B cell (primary cell): ENCODE results near the gene SHB. TPM values are rescaled to one million over a fixed set of nuclear protein-coding genes. Genes with fewer than 3 reads are reported as not detected.

Source experiments
- ATAC-seq: fragments of 200-7000 bp; cut with Tn5 transposase; one replicate; pipeline ENCODE4 v1.10.0; 2021; ENCODE audit warnings: low read depth, mild to moderate bottlenecking, moderate number of reproducible peaks, moderate library complexity
- CTCF ChIA-PET: fragments of 350-600 bp; sonication (Branson Sonifier 250); formaldehyde crosslinking; loops from one replicate; lab custom pipeline; 2021; ENCODE audit warnings: antibody characterized with exemption, inconsistent platforms; lab: Charles Lee
- POLR2A ChIA-PET: fragments of 350-600 bp; sonication (Branson Sonifier 250); formaldehyde crosslinking; loops from one replicate; lab custom pipeline; 2021; ENCODE audit warnings: antibody characterized with exemption; lab: Charles Lee
- DNase-seq: peaks from one replicate; pipeline ENCODE4 v3.0.0; 2013
- H2AFZ ChIP-seq: 2 replicates; pipeline ENCODE4 v1.6.1; 2012; ENCODE audit warnings: mild to moderate bottlenecking, low read depth, low read length; ENCODE audit not compliant: insufficient read depth, poor library complexity, severe bottlenecking
- H3K27ac ChIP-seq, 2 donors: 1 replicate in 1 of 2; 2 replicates in 1 of 2; pipeline ENCODE4 v1.5.1; 2012 to 2013; ENCODE audit warnings: low read length in 2 of 2, mild to moderate bottlenecking in 2 of 2, moderate library complexity in 1 of 2
- H3K27me3 ChIP-seq, 4 experiments: fragments of 200-600 bp in 1 of 4; sonication (generic) in 1 of 4; replicated peaks in 1 of 4; 1 replicate in 2 of 4; 2 replicates in 2 of 4; pipeline versions ENCODE4 v1.6.1 to v1.7.0; 2013 to 2016; ENCODE audit warnings: low read length in 3 of 4, mild to moderate bottlenecking in 2 of 4, mixed read lengths in 1 of 4, moderate library complexity in 1 of 4; ENCODE audit not compliant: insufficient read depth in 4 of 4, control insufficient read depth in 3 of 4; ENCODE audit errors: control extremely low read depth in 1 of 4
- H3K36me3 ChIP-seq, 2 experiments: replicated peaks in 1 of 2; 1 replicate in 1 of 2; 2 replicates in 1 of 2; pipeline versions ENCODE4 v1.6.1 to v1.7.1; 2013; ENCODE audit warnings: low read length in 1 of 2; ENCODE audit not compliant: insufficient read depth in 2 of 2, control insufficient read depth in 1 of 2; ENCODE audit errors: control extremely low read depth in 1 of 2, extremely low read depth in 1 of 2
- H3K4me1 ChIP-seq, 2 donors: fragments of 200-600 bp in 1 of 2; sonication (generic) in 1 of 2; 1 replicate in 1 of 2; 2 replicates in 1 of 2; pipeline versions ENCODE4 v1.5.1 to v1.6.1; 2013 to 2017; ENCODE audit warnings: low read length in 2 of 2; ENCODE audit not compliant: control insufficient read depth in 2 of 2, insufficient read depth in 2 of 2
- H3K4me2 ChIP-seq: replicated peaks from 2 replicates; pipeline ENCODE3; 2012; ENCODE audit warnings: mild to moderate bottlenecking, low read depth, low read length; ENCODE audit not compliant: poor library complexity, severe bottlenecking
- H3K4me3 ChIP-seq, 5 experiments: fragments of 200-600 bp in 1 of 5; sonication (generic) in 1 of 5; 1 replicate in 3 of 5; 2 replicates in 2 of 5; pipeline versions ENCODE4 v1.5.1 to v1.7.0; 2011 to 2016; ENCODE audit warnings: low read length in 4 of 5, mild to moderate bottlenecking in 4 of 5, low read depth in 2 of 5, control low read depth in 1 of 5, moderate library complexity in 1 of 5; ENCODE audit not compliant: insufficient read depth in 1 of 5; ENCODE audit errors: control extremely low read depth in 1 of 5, extremely low read depth in 1 of 5
- H3K79me2 ChIP-seq: fragments of 200-600 bp; sonication (generic); one replicate; pipeline ENCODE4 v1.6.0; 2016; ENCODE audit warnings: low read length; ENCODE audit not compliant: control insufficient read depth, insufficient read depth
- H3K9ac ChIP-seq: fragments of 200-600 bp; sonication (generic); 2 replicates; pipeline ENCODE4 v1.6.1; 2017; ENCODE audit warnings: mild to moderate bottlenecking, low read length, moderate library complexity
- H3K9me3 ChIP-seq, 3 donors: one replicate each; pipeline versions ENCODE4 v1.6.1 to v1.7.1; 2013; ENCODE audit warnings: low read length in 2 of 3; ENCODE audit not compliant: control insufficient read depth in 2 of 3, insufficient read depth in 1 of 3; ENCODE audit errors: control extremely low read depth in 1 of 3
- H4K20me1 ChIP-seq: 2 replicates; pipeline ENCODE4 v1.6.0; 2012; ENCODE audit warnings: mild to moderate bottlenecking, low read length; ENCODE audit not compliant: insufficient read depth, control insufficient read depth, poor library complexity, severe bottlenecking
- H3K27ac Mint-ChIP-seq: one replicate; pipeline ENCODE4 v1.8.0; 2021; ENCODE audit warnings: mixed read lengths
- H3K27me3 Mint-ChIP-seq: one replicate; pipeline ENCODE4 v1.8.0; 2021; ENCODE audit warnings: mixed read lengths
- H3K4me1 Mint-ChIP-seq: one replicate; pipeline ENCODE4 v1.8.0; 2021; ENCODE audit warnings: mixed read lengths
- H3K4me3 Mint-ChIP-seq: one replicate; pipeline ENCODE4 v1.8.0; 2021; ENCODE audit warnings: mixed read lengths
- H3K9me3 Mint-ChIP-seq: one replicate; pipeline ENCODE4 v1.8.0; 2022; ENCODE audit warnings: mixed read lengths; ENCODE audit not compliant: insufficient read depth
- CTCF ChIP-seq: fragments of 200-600 bp; IDR thresholded peaks from one replicate; pipeline ENCODE4 v1.8.0; 2022; ENCODE audit warnings: antibody characterized with exemption, mild to moderate bottlenecking
- EZH2 ChIP-seq: IDR thresholded peaks from 2 replicates; pipeline ENCODE4 v1.6.1; 2012; ENCODE audit warnings: borderline replicate concordance, low read depth, mild to moderate bottlenecking, moderate library complexity, low read length; ENCODE audit not compliant: insufficient read depth, poor library complexity, severe bottlenecking
- WGBS: methylation state at CpG from one replicate; pipeline ENCODE4 v1.1.5; 2013; ENCODE audit warnings: missing lambda C conversion rate; ENCODE audit not compliant: insufficient coverage; 5-methylcytosine and 5-hydroxymethylcytosine counted together
- intact Hi-C: fragments of 100-400 bp; cut with micrococcal nuclease; formaldehyde crosslinking; loops from one replicate; pipeline ENCODE4 v1.10.0; 2022
- polyA plus RNA-seq: library from polyadenylated mRNA; depleted of rRNA; stranded (reverse); fragments of >200 nt; gene quantifications from 2 replicates; pipeline ENCODE4 v1.2.3, GENCODE V29; 2012
- total RNA-seq, 2 donors: library from RNA; stranded (reverse); fragments of 120-200 nt in 1 of 2; gene quantifications; 1 replicate in 1 of 2; 2 replicates in 1 of 2; pipeline versions ENCODE4 v1.2.3 to v1.2.4, GENCODE V29; 2013 to 2022

SHB gene
- total and polyA plus RNA-seq, 2 donors (not counting 1 experiment from before 2014, with no cell fraction given), result 0.06 to 1.9 TPM

- intact Hi-C loops, result no loop called here
- Histone ChIP-seq H3K79me2 (no peaks in the 10 kb centered on the region), H4K20me1 (no peaks in the 10 kb centered on the region), H3K27ac (no peak overlapping the region), H3K9ac (peak overlapping the region; percentile 73), H3K27me3 (peaks cover 0 to 46% (median 17%) of the 10 kb centered on the region in 4 experiments), H3K36me3 (no peaks in the 10 kb centered on the region), H3K9me3 (peaks cover 0 to 14% (median 0%) of the 10 kb centered on the region in 3 donors), H2AFZ (peak overlapping the region; percentile 97), H3K4me3 (no peak overlapping the region), H3K4me1 (peaks cover 19 to 22% of the 10 kb centered on the region in 2 donors), H3K4me2 (peak overlapping the region; percentile 99)
- WGBS, result 80% methylated on average over 5 of the region's 7 CpGs
- H3K27ac Mint-ChIP-seq, result no peak overlapping the region
- peaks cover 39% of the 10 kb centered on the region for H3K27me3 Mint-ChIP-seq
- peak overlapping the region; percentile 93 for H3K4me3 Mint-ChIP-seq
- peaks cover 19% of the 10 kb centered on the region for H3K4me1 Mint-ChIP-seq
- ChIA-PET CTCF (no interaction called here), POLR2A (no interaction called here)
- ATAC-seq, result no peak
- TF ChIP-seq EZH2, result no peak
- TF ChIP-seq CTCF, result no peak
- no peak for DNase-seq
- no peaks in the 10 kb centered on the region for H3K9me3 Mint-ChIP-seq
Observed at GRCh38 chr9:38066197-38066913, 2.7 kb downstream of the SHB start.

- Histone ChIP-seq H4K20me1 (no peaks in the 10 kb centered on the region), H3K36me3 (no peaks in the 10 kb centered on the region), H3K9ac (no peak overlapping the region), H3K27ac (no peak overlapping the region), H3K27me3 (peaks cover 0 to 48% (median 17%) of the 10 kb centered on the region in 4 experiments), H3K4me2 (no peak overlapping the region), H3K4me1 (peaks cover 19 to 22% of the 10 kb centered on the region in 2 donors), H3K9me3 (peaks cover 0 to 14% (median 0%) of the 10 kb centered on the region in 3 donors), H2AFZ (no peak overlapping the region), H3K79me2 (no peaks in the 10 kb centered on the region), H3K4me3 (no peak overlapping the region)
- ATAC-seq (no peak), DNase-seq (no peak)
- H3K27me3 Mint-ChIP-seq, result peaks cover 39% of the 10 kb centered on the region
- intact Hi-C loops, result no loop called here
- H3K9me3 Mint-ChIP-seq, result no peaks in the 10 kb centered on the region
- H3K4me1 Mint-ChIP-seq, result peaks cover 19% of the 10 kb centered on the region
- TF ChIP-seq EZH2 (no peak), CTCF (no peak)
- ChIA-PET POLR2A (no interaction called here), CTCF (no interaction called here)
- peak overlapping the region; percentile 93 for H3K4me3 Mint-ChIP-seq
- H3K27ac Mint-ChIP-seq, result no peak overlapping the region
- 90% methylated on average over 8 of the region's 9 CpGs for WGBS
Observed at GRCh38 chr9:38065369-38066075, 3.5 kb downstream of the SHB start.
